Stomach smooth muscle (tissue), 2 donors: ENCODE measurements around the gene IFI27.

Experiments
- H3K27ac ChIP-seq: one replicate; pipeline ENCODE4 v1.7.0; 2013; ENCODE audit warnings: mild to moderate bottlenecking, low read length, inconsistent platforms
- H3K27me3 ChIP-seq, 2 donors: one replicate each; pipeline ENCODE4 v1.7.0; 2013; ENCODE audit warnings: low read length in 2 of 2; ENCODE audit not compliant: insufficient read depth in 2 of 2, control insufficient read depth in 1 of 2
- H3K36me3 ChIP-seq, 2 donors: one replicate each; pipeline ENCODE4 v1.7.0; 2013; ENCODE audit warnings: low read length in 2 of 2; ENCODE audit not compliant: control insufficient read depth in 2 of 2, insufficient read depth in 2 of 2
- H3K4me1 ChIP-seq: one replicate; pipeline ENCODE4 v1.7.0; 2013; ENCODE audit warnings: low read length; ENCODE audit not compliant: control insufficient read depth, insufficient read depth
- H3K4me3 ChIP-seq, 2 donors: one replicate each; pipeline ENCODE4 v1.7.0; 2013; ENCODE audit warnings: low read length in 2 of 2
- H3K9ac ChIP-seq, 2 donors: one replicate each; pipeline ENCODE4 v1.7.0; 2013; ENCODE audit warnings: low read length in 2 of 2, mild to moderate bottlenecking in 1 of 2
- H3K9me3 ChIP-seq, 2 donors: one replicate each; pipeline ENCODE4 v1.7.0; 2013; ENCODE audit warnings: low read length in 2 of 2; ENCODE audit not compliant: control insufficient read depth in 2 of 2
- donor health status: healthy.
- donor health status: Pancreatic carcinoma.

IFI27 gene

DNA sequence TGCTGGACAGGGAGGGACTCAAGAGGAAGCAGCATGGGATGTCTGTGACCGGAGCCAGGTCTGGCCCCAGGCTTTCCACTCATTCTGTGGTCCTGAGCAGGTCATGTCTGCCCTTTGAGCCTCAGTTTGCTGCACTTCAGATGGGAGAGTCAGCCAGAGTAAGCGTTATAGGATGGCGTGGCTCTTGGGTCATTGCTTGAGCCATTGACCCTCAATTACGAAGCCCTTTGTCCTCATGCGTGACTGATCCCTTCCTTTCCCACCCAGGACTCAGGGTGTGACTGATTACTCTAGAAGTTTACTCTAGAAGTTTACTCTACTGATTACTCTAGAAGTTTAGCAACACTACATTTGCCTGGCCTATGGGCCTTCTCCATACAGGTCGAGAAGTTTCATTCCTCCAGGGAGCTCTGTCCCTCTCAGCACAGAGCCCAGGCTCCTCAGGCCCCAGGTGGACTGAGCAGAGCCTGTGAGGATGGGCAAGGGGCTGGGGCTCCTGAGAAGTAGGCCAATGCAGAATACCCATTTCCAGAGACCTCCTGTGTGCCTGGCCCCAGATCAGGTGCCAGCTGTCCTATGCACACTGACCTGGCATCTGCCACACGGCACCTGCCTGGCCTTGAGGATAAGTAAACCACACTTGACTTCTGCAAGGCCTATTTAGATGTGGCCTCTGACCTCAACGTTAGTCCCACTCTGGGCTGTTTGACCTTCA lies 7.6 kb upstream of the IFI27 start:
- Histone ChIP-seq H3K27me3 (no peaks in the 10 kb centered on the region), H3K27ac (no peak overlapping the region), H3K9me3 (no peaks in the 10 kb centered on the region), H3K9ac (no peak overlapping the region), H3K4me3 (no peak overlapping the region), H3K4me1 (no peaks in the 10 kb centered on the region), H3K36me3 (no peaks in the 10 kb centered on the region)

DNA sequence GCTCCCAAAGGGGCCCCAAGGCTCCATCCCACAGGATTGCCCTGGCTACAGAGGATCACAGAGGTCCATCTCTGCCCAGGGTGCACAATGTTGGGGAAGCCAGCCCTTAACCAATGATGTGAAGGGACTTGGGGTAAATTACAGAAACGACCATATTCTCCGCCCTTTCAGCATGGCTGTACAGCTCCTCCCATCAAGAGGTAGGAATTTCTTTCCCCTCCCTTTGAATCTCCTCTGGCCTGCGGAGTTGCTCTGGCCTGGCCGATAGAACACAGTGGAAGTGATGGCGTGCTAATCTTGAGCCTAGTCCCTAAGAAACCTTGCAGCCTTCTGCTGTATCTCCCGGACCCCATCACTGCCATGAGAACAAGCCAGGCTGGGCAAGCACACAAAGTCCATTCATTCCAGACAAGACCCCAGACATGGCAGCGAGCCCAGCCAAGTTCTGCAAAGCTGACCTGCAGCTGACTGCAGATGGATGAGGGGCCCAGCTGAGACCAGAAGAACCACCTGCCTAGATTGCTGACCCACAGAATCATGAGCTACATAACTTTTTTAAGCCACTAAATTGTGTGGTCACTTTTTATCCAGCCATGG lies 6.9 kb upstream of the IFI27 start:
- Histone ChIP-seq H3K4me1 (no peaks in the 10 kb centered on the region), H3K36me3 (no peaks in the 10 kb centered on the region), H3K9ac (no peak overlapping the region), H3K27me3 (no peaks in the 10 kb centered on the region), H3K9me3 (no peaks in the 10 kb centered on the region), H3K27ac (no peak overlapping the region), H3K4me3 (no peak overlapping the region)

DNA sequence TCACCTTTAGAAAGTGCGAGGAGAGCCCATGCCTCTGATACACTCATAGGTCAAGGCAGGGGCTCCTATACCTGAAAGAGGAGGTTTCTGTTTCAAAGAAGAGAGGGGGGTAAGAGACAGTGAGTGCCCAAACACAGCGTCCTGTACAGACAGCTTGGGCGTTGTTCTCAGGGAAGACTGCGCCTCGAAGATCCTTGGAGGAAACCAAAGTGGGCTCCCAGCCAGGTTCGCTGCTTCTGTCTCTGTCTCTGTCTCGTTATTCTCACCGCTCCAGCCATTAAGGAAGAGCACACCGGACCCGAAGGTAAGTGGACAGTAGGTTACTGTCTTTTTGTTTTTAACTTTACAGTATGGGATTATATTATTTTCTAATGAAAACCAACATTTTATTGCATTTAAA lies 5.8 kb upstream of the IFI27 start:
- Histone ChIP-seq H3K4me1 (peaks cover under 1% of the 10 kb centered on the region), H3K9ac (no peak overlapping the region), H3K27me3 (no peaks in the 10 kb centered on the region), H3K36me3 (no peaks in the 10 kb centered on the region), H3K27ac (no peak overlapping the region), H3K9me3 (no peaks in the 10 kb centered on the region), H3K4me3 (no peak overlapping the region)

DNA sequence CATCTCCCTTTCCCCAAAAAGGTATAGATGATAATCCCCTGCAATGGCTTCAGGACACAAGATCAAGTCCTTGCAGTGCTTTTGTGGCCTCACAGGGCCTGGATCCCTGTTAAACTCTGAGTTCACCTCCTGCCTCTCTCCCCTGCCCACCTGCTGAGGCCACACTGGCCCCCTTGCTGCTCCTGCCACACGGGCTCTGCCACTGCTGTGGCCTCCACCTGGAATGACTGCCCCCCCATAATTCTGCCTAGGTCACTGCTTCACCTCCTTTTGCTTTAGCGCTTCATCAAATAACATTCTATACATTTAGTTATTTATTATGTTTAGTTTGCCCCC lies 653 bp upstream of the IFI27 start:
- Histone ChIP-seq H3K4me3 (no peak overlapping the region), H3K36me3 (no peaks in the 10 kb centered on the region), H3K27me3 (no peaks in the 10 kb centered on the region), H3K4me1 (peaks cover 14% of the 10 kb centered on the region), H3K9ac (no peak overlapping the region), H3K9me3 (no peaks in the 10 kb centered on the region), H3K27ac (no peak overlapping the region)

DNA sequence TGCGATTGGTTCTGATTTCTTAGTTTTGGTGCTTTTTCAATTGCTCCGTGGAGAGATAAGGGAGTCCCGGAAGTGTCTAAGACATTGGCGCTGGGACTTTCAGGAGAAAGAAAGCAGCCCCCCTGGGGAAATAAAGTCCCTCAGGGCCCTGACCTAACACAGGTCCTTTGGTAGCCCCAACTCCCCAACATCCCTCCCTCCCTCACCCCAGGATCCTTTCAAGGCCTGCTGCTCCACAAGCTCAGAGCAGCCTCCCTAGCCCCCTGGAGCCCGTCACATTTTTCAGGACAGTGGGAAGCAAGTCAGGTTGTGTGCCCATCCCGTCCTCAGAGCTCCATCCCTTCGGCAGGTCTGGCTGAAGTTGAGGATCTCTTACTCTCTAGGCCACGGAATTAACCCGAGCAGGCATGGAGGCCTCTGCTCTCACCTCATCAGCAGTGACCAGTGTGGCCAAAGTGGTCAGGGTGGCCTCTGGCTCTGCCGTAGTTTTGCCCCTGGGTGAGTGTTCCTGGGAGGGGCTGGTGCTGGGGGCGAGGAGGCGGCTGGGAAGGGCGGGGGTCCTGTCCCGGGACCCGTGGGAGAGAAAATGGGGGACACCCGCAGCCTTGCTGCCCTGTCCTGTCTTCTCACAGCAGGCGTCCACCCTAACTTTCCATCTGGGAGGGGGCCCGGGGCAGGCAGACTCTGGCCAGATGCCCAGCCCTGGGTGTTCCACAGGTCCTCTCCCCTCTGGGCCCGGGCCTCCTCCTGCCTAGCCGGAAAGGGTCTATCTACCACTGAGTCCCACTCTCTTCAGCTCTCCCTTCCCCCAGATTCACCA lies 950 bp downstream of the IFI27 start:
- Histone ChIP-seq H3K27ac (no peak overlapping the region), H3K9ac (peak overlapping the region; percentile 42 to 53)

DNA sequence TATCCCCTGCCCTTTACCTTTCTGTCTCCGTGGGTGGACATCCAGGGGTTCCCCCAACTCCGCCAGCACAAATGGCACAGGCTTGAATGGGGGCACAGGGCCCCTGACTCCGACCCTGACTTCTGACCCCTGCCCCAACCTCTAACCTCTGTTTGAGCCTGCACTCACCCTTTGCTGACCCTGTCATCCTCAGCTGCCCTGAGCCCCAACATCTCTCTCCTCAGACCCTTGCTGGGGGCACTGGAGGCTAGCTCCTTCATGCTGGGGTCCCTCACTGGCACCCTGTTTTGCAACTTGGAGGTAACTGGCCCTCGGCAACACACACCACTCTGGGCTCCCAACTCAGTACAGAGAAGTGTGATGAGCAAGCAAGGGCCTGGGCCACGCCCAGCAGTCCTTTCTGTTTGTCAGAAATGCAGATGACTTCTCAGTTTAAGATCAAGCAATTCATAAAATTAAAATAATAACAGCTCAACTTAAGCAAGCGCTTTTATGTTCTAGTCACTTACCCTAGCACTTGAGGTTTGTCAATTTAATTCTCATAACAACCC lies 2.1 kb downstream of the IFI27 start:
- Histone ChIP-seq H3K4me3 (peak overlapping the region in 1 of 2 donors; percentile 17), H3K9me3 (no peaks in the 10 kb centered on the region), H3K27me3 (peaks cover 2 to 4% of the 10 kb centered on the region in 2 donors), H3K27ac (no peak overlapping the region), H3K9ac (no peak overlapping the region), H3K4me1 (peaks cover 15% of the 10 kb centered on the region), H3K36me3 (no peaks in the 10 kb centered on the region)

More for the DNA sequence above, 950 bp downstream of the IFI27 start:
- no peaks in the 10 kb centered on the region for H3K9me3 ChIP-seq
- H3K36me3 ChIP-seq, result no peaks in the 10 kb centered on the region
- peak overlapping the region in 1 of 2 donors; percentile 62 for H3K4me3 ChIP-seq
- H3K4me1 ChIP-seq, result peaks cover 15% of the 10 kb centered on the region
- peaks cover 2% of the 10 kb centered on the region in 2 donors for H3K27me3 ChIP-seq

DNA sequence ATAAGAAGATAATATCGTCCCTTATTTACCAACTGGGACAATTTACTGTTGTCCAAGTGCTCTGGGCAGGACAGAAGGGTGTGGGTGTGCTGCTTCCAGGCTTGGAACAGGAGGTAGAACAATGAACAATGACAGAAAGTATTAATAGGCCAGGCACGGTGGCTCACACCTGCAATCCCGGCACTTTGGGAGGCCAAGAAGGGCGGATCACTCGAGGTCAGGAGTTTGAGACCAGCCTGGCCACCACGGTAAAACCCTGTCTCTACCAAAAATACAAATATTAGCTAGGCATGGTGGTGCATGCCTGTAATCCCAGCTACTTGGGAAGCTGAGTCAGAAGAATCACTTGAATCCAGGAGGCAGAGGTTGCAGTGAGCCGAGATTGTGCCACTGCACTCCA lies 2.5 kb downstream of the IFI27 start:
- H3K4me3 ChIP-seq, result peak overlapping the region in 1 of 2 donors; percentile 17
- H3K9ac ChIP-seq, result no peak overlapping the region
- no peak overlapping the region for H3K27ac ChIP-seq
- no peaks in the 10 kb centered on the region for H3K36me3 ChIP-seq
- H3K9me3 ChIP-seq, result no peaks in the 10 kb centered on the region
- H3K27me3 ChIP-seq, result peaks cover 2 to 4% of the 10 kb centered on the region in 2 donors
- peaks cover 15% of the 10 kb centered on the region for H3K4me1 ChIP-seq

DNA sequence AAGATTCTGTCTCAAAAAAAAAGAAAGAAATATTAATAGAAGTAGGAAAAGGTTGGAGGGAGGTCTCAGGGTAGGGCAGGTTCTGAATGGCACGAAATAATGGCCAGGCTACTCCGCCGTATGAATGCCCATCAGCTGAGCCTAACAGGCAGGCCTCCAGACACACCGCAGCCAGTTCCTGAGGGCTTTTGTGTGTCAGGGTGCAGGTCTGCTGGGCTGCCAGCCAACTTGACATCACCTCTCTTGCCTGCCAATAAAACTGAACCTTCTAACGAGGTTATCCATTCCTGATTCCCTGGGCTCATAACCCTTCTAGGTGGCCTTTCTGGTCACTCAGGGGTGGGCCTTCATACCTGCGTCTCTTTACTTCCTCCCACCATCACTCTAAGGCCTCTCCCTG lies 3.0 kb downstream of the IFI27 start:
- peaks cover 15% of the 10 kb centered on the region for H3K4me1 ChIP-seq
- peaks cover 2 to 4% of the 10 kb centered on the region in 2 donors for H3K27me3 ChIP-seq
- no peak overlapping the region for H3K9ac ChIP-seq
- peak overlapping the region; percentile 11 for H3K27ac ChIP-seq
- H3K36me3 ChIP-seq, result no peaks in the 10 kb centered on the region
- no peak overlapping the region for H3K4me3 ChIP-seq
- no peaks in the 10 kb centered on the region for H3K9me3 ChIP-seq

DNA sequence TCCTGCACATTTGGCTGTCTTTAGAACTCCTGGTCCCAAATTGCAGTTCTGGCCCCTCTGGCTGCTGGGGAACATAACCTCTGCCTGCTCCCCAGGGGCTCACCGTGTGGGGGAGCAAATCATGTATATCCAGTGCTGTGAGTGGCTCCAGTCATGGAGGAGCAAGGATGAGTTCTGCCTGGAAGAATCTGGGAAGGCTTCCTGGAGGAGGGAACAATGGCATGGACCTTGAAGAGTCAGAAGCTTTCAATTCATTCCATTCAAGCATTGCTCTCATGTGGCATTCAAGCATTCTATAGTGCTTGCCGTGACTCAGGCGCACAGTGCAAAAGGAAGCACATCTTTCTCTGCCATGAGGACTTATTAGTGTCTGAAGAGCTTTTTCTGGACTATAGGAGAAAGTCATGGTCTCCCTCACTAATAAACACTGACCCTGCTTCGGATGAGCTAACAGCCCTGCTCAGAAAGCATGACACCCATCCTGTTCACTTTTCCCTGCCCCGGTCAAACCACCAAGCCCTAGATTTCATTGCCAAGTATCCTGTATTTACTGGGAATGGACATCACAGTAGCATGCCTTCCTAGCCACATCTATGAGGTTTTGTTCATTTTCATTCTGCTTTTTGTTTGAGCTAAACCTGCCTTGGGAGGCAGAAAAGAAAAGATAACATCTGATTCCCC lies 3.5 kb downstream of the IFI27 start:
- Histone ChIP-seq H3K4me3 (no peak overlapping the region), H3K9me3 (no peaks in the 10 kb centered on the region), H3K27me3 (peaks cover 2 to 4% of the 10 kb centered on the region in 2 donors), H3K4me1 (peaks cover 15% of the 10 kb centered on the region), H3K27ac (peak overlapping the region; percentile 11), H3K9ac (no peak overlapping the region), H3K36me3 (no peaks in the 10 kb centered on the region)

DNA sequence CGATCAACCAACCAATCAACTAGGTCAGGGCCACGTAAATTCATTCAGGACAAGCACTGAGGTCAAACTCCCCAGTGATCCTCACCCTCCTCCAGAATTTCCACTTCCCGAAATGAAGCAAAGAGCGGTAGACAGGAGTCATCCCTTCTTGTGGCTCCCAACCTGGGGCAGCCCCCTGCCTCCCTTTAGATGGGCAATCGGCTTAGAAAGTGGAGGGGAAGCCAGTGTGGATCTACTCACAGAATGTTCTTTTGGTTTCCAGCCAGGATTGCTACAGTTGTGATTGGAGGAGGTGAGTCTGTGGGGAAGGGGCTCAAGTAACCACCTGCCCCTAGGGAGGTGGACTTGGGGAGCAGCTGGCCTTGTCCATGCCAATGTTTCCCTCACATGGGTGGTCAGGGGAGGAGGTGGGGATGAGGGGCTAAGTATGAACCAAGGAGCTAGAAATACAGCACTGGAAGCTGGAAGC lies 4.1 kb downstream of the IFI27 start:
- H3K9me3 ChIP-seq, result peaks cover 4% of the 10 kb centered on the region in 2 donors
- peak overlapping the region; percentile 11 for H3K27ac ChIP-seq
- H3K27me3 ChIP-seq, result peaks cover 2 to 4% of the 10 kb centered on the region in 2 donors
- H3K9ac ChIP-seq, result no peak overlapping the region
- peaks cover 15% of the 10 kb centered on the region for H3K4me1 ChIP-seq
- H3K36me3 ChIP-seq, result no peaks in the 10 kb centered on the region
- H3K4me3 ChIP-seq, result no peak overlapping the region
